Measurements from ENCODE around the gene IFNL2.
A peak's percentile ranks its signal among the peaks of the same experiment; 100 is the strongest.

The IFNL2 gene

DNA sequence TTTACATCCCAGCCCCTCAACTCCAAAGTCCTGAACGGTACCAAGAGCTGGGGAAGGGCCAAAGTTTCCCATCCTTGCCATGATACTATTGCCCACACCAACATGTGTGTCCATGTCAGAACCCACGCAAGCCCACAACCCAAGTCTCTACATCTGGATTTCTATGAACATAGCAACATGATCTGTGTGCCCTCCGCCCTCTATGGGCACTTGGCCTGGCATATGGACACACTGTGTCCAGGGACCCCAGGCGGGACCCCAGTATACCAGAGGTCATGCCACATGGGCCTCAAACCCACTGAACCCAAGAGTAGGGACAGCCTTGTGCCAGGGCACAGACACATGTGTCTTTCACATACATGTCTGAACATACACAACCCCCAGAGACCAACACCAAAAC, 50.5 kb downstream of the IFNL2 start:
- TF ChIP-seq, protein P1, sequence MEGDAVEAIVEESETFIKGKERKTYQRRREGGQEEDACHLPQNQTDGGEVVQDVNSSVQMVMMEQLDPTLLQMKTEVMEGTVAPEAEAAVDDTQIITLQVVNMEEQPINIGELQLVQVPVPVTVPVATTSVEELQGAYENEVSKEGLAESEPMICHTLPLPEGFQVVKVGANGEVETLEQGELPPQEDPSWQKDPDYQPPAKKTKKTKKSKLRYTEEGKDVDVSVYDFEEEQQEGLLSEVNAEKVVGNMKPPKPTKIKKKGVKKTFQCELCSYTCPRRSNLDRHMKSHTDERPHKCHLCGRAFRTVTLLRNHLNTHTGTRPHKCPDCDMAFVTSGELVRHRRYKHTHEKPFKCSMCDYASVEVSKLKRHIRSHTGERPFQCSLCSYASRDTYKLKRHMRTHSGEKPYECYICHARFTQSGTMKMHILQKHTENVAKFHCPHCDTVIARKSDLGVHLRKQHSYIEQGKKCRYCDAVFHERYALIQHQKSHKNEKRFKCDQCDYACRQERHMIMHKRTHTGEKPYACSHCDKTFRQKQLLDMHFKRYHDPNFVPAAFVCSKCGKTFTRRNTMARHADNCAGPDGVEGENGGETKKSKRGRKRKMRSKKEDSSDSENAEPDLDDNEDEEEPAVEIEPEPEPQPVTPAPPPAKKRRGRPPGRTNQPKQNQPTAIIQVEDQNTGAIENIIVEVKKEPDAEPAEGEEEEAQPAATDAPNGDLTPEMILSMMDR (IDR thresholded peaks at IDR 0.05; ENCODE audit: low read length), result no peak
- no peak for TF ChIP-seq EZH2 (IDR thresholded peaks at IDR 0.05; ENCODE audit: borderline replicate concordance, low read length)
- 0 out of 2 replicates have a peak overlapping the region, but pooled peaks have one; percentile 83 for H3K4me2 ChIP-seq (ENCODE audit: low read length)
- no peaks in the 10 kb centered on the region; the same call in 1 of the 2 replicates for H3F3A ChIP-seq (ENCODE audit: insufficient read depth, low read length)
- H3K27ac ChIP-seq (ENCODE audit: low read depth, low read length, poor library complexity, severe bottlenecking), result no peak overlapping the region
- no peaks in the 10 kb centered on the region for H4K20me1 ChIP-seq (ENCODE audit: insufficient read depth, low read length)
- peaks cover 10% of the 10 kb centered on the region; the same call in 1 of the 2 replicates for H3K36me3 ChIP-seq (ENCODE audit: insufficient read depth, low read length)
- H3K9ac ChIP-seq (ENCODE audit: low read length), result no peak overlapping the region
- 0 out of 2 replicates have a peak, but pooled peaks cover 5% of the 10 kb centered on the region for H3K27me3 ChIP-seq (ENCODE audit: insufficient read depth, low read length)
- peaks cover 15% of the 10 kb centered on the region for H3K4me1 ChIP-seq (ENCODE audit: insufficient read depth, low read length, severe bottlenecking)
- peak overlapping the region; percentile 83 for H3K4me3 ChIP-seq (ENCODE audit: low read depth, low read length, poor library complexity, severe bottlenecking)
- H3K9me3 ChIP-seq (ENCODE audit: low read length), result no peaks in the 10 kb centered on the region
- H3K79me2 ChIP-seq (ENCODE audit: insufficient read depth, low read length), result no peaks in the 10 kb centered on the region
- no peaks in the 10 kb centered on the region for H3K9me2 ChIP-seq (ENCODE audit: low read depth, low read length)
- no peak overlapping the region for H2AFZ ChIP-seq (ENCODE audit: low read length)

DNA sequence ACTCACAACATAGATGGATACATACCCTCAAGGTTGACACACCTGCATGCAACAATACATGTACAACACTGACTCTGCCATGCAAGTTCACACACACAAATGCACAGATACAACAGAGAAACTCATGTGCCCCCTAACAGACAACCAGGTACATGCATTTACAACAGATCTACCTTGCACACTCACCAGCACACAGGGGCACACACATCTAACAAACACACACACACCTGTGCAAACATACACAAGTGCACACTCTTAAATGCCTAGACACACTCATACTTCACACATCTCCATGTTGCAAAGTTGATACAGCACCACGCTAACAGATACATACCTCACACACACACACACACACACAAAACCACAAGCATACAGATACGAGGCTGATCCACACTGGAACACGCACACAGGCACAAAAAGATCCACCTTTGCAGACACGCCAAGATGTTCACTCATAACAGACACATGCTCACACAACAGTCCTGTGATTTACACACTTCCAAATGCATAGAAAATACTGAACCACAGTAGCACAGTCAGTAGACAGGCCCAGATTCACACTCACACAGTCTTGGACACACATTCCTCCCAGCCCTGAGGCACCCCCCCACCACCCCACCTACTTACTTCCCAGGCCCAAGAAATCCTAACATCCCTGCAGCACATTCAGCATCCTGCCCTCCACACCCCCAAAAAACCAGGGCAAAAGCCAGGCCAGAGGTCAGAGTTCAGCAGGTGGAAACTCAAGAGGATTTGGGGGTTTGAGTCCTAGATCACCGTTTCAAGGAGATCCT, 51.1 kb downstream of the IFNL2 start:
- Histone ChIP-seq H3K27ac (ENCODE audit: low read depth, low read length, poor library complexity, severe bottlenecking) (no peak overlapping the region), H3K4me1 (ENCODE audit: insufficient read depth, low read length, severe bottlenecking) (peaks cover 15% of the 10 kb centered on the region), H3K27me3 (ENCODE audit: insufficient read depth, low read length) (0 out of 2 replicates have a peak, but pooled peaks cover 5% of the 10 kb centered on the region), H3K9me3 (ENCODE audit: low read length) (no peaks in the 10 kb centered on the region), H4K20me1 (ENCODE audit: insufficient read depth, low read length) (no peaks in the 10 kb centered on the region), H3K79me2 (ENCODE audit: insufficient read depth, low read length) (no peaks in the 10 kb centered on the region), H2AFZ (ENCODE audit: low read length) (no peak overlapping the region), H3K36me3 (ENCODE audit: insufficient read depth, low read length) (peaks cover 4% of the 10 kb centered on the region; the same call in 1 of the 2 replicates), H3K4me2 (ENCODE audit: low read length) (peak overlapping the region; percentile 83), H3K9me2 (ENCODE audit: low read depth, low read length) (no peaks in the 10 kb centered on the region), H3K4me3 (ENCODE audit: low read depth, low read length, poor library complexity, severe bottlenecking) (peak overlapping the region; percentile 83), H3K9ac (ENCODE audit: low read length) (peak overlapping the region; percentile 82; the same call in 1 of the 2 replicates), H3F3A (ENCODE audit: insufficient read depth, low read length) (no peaks in the 10 kb centered on the region; the same call in 1 of the 2 replicates)
- TF ChIP-seq, protein P1 (IDR thresholded peaks at IDR 0.05; ENCODE audit: low read length), result no peak
- TF ChIP-seq EZH2 (IDR thresholded peaks at IDR 0.05; ENCODE audit: borderline replicate concordance, low read length), result no peak
